ENCODE results near the gene CHD5. TPM values are rescaled to one million over a fixed set of nuclear protein-coding genes. Genes with fewer than 3 reads are reported as not detected.

The CHD5 gene
- total RNA-seq, 2 donors from 2014 or later = 0.07 to 2.0 TPM

DNA sequence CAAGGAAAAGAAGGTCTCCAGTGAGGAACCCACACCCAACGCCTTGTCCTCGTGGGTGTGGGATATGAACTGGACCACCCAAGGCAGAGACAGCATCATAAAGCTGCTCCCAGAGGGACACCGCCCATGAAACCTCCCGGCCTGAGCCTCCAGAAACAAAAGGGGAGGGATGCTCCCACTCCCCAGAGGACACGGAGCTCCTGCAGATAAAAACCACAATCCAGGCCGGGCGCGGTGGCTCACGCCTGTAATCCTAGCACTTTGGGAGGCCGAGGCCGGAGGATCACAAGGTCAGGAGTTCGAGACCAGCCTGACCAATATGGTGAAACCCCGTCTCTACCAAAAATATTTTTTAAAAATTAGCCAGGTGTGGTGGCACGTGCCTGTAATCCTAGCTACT is 66.4 kb downstream of the CHD5 start:
- Histone ChIP-seq H3K27me3 (no peaks in the 10 kb centered on the region), H3K9me3 (peaks cover 0 to 17% of the 10 kb centered on the region in 2 donors), H3K27ac (no peak overlapping the region), H3K36me3 (no peaks in the 10 kb centered on the region), H3K4me3 (no peak overlapping the region), H3K4me1 (no peaks in the 10 kb centered on the region)
- TF ChIP-seq, protein P1, sequence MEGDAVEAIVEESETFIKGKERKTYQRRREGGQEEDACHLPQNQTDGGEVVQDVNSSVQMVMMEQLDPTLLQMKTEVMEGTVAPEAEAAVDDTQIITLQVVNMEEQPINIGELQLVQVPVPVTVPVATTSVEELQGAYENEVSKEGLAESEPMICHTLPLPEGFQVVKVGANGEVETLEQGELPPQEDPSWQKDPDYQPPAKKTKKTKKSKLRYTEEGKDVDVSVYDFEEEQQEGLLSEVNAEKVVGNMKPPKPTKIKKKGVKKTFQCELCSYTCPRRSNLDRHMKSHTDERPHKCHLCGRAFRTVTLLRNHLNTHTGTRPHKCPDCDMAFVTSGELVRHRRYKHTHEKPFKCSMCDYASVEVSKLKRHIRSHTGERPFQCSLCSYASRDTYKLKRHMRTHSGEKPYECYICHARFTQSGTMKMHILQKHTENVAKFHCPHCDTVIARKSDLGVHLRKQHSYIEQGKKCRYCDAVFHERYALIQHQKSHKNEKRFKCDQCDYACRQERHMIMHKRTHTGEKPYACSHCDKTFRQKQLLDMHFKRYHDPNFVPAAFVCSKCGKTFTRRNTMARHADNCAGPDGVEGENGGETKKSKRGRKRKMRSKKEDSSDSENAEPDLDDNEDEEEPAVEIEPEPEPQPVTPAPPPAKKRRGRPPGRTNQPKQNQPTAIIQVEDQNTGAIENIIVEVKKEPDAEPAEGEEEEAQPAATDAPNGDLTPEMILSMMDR (IDR thresholded peaks at IDR 0.05) = no peak
- DNase-seq (ENCODE audit: low spot score) = no peak

DNA sequence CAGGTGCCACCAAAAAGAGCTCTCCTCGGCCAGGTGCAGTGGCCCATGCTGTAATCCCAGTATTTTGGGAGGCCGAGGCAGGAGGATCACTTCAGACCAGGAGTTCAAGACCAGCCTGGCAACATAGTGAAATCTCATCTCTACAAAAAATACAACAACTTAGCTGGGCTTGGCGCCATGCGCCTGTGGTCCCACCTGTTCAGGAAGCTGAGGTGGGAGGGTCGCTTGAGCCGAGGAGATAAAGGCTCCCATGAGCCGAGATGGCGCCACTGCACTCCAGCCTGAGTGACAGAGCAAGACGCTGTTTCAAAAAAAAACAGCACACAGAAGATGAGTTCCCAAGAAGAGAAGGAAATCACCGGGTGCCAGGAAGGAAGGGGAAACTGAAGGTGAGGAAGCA is 67.0 kb downstream of the CHD5 start:
- no peak for DNase-seq (ENCODE audit: low spot score)
- Histone ChIP-seq H3K36me3 (no peaks in the 10 kb centered on the region), H3K4me3 (no peak overlapping the region), H3K9me3 (peaks cover 0 to 17% of the 10 kb centered on the region in 2 donors), H3K4me1 (no peaks in the 10 kb centered on the region), H3K27ac (no peak overlapping the region), H3K27me3 (no peaks in the 10 kb centered on the region)
- TF ChIP-seq, protein P1 (IDR thresholded peaks at IDR 0.05) = no peak

DNA sequence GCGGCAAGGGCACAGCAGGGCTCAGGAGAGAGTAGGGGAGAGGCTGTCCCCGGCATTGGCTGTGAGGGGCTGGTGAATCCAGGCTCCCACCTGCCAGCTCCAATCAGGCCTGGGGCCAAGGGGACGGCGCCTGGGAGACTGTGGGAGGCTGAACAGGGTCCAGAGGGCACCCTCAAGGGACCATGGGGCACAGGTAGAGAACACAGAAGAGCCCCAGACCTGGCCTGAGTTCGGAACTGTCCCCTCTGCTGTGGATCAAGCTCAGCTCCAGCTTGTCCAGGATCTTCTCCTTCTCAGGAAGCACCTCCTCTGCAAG is 67.5 kb downstream of the CHD5 start:
- Histone ChIP-seq H3K9me3 (peaks cover 0 to 15% of the 10 kb centered on the region in 2 donors), H3K36me3 (no peaks in the 10 kb centered on the region), H3K27ac (no peak overlapping the region), H3K4me3 (no peak overlapping the region), H3K4me1 (no peaks in the 10 kb centered on the region), H3K27me3 (no peaks in the 10 kb centered on the region)
- no peak for DNase-seq (ENCODE audit: low spot score)
- TF ChIP-seq, protein P1 (IDR thresholded peaks at IDR 0.05) = no peak

DNA sequence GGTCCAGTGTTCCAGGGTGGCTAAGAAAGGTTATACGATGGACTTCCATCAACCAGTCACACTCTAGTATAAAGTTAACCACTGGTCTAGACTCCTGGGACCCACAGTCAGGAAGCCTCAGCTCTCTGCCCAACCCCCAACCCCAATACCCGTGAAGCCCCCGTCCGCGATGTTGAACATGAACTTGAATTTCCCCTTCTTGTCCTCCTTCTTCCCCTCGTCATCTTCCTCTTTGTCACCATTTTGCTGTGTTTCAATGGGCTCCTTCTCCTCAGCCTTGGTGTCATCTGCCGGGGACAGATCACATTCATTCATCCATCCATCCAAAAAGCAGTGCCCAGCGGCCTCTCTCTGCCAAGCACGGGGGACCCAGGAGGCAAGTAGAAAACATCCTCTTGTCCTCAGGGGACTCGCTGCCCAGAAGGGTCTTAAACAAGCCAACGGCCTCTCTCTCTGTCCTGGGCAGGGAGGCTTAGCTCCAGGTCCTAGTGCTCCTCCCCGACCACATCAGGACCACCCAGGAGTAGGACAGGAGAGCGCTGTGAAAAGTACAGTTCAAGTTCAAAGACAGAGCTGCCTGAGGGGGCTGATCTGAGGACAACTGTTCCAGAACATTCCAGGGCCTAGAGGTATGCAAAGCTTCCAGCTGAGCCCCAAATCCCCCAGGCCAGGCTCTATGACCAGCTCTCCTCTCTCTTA is 68.0 kb downstream of the CHD5 start:
- TF ChIP-seq, protein P1 (IDR thresholded peaks at IDR 0.05) = no peak
- no peaks in the 10 kb centered on the region for H3K4me1 ChIP-seq
- H3K4me3 ChIP-seq = no peak overlapping the region
- H3K27me3 ChIP-seq = no peaks in the 10 kb centered on the region
- no peaks in the 10 kb centered on the region for H3K36me3 ChIP-seq
- H3K27ac ChIP-seq = no peak overlapping the region
- DNase-seq (ENCODE audit: low spot score) = no peak
- H3K9me3 ChIP-seq = peaks cover 0 to 10% of the 10 kb centered on the region in 2 donors

DNA sequence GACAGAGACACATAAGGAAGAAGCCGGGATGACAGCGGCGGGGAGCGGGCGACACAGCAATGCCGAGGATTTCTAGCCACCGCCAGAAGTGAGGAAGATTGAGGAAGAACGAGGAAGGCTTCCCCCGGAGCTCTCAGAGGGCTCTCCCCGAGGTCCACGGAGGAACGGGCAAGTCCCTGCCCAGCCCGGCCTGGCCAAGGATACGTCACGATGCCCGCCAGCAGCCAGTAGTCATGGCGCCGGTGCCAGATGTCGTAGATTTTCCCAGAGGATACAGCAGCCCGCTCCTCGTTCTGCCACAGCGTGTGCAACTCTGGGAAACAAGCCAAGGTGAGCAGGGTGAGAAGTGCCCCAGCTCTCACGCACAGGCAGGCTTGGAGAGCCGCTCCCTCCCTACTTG is 68.5 kb downstream of the CHD5 start:
- Histone ChIP-seq H3K27ac (no peak overlapping the region), H3K4me1 (no peaks in the 10 kb centered on the region), H3K4me3 (no peak overlapping the region), H3K36me3 (no peaks in the 10 kb centered on the region), H3K27me3 (no peaks in the 10 kb centered on the region), H3K9me3 (peaks cover 0 to 4% of the 10 kb centered on the region in 2 donors)
- TF ChIP-seq, protein P1 (IDR thresholded peaks at IDR 0.05) = no peak
- no peak for DNase-seq (ENCODE audit: low spot score)

DNA sequence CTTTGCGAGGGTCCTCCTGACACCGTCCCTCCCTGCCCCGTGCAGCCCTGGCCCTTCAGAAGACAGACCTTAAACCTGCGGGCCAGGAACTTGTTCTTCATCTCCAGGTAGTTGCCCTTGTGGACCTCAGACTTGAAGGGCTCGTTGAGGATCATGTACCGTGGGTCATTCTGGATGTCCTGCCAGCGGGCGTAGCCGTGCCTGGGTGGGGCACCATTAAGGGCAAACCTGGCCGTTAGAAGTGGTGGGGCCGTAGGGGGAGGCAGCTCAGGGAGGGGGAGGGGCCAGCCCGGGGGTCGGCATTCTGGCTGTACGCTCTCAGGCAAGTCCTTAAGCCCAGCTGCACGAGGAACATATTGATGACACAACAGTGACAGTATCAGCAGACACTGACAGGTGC is 69.8 kb downstream of the CHD5 start:
- Histone ChIP-seq H3K4me1 (no peaks in the 10 kb centered on the region), H3K27ac (no peak overlapping the region), H3K27me3 (no peaks in the 10 kb centered on the region), H3K36me3 (no peaks in the 10 kb centered on the region), H3K4me3 (no peak overlapping the region), H3K9me3 (no peaks in the 10 kb centered on the region)
- no peak for DNase-seq (ENCODE audit: low spot score)
- TF ChIP-seq, protein P1 (IDR thresholded peaks at IDR 0.05) = no peak

Measured in right atrium auricular region (tissue), 2 donors.